ENCODE data around the gene CD40. TPM values are rescaled to one million over a fixed set of nuclear protein-coding genes. Genes with fewer than 3 reads are reported as not detected.

Gene CD40
- total and polyA plus RNA-seq, 2 of the 8 experiments (the other 6 are each of a cell fraction or from before 2014, with no cell fraction given) = 14.5 to 18.8 TPM

- no peak overlapping the region for H4K5ac ChIP-seq (ENCODE audit: insufficient read length, low read depth, low read length)
- peaks cover 0 to 5% (median 0%) of the 10 kb centered on the region in 4 experiments; a peak in 2 of 7 replicates for H3K4me1 ChIP-seq (replicated peaks in 1 of 4; ENCODE audit: control insufficient read depth in 3 of 4, insufficient read depth in 4 of 4, low read length in 3 of 4)
- no peak overlapping the region for H3K4me3 ChIP-seq (ENCODE audit: extremely low read depth in 1 of 4, insufficient read depth in 2 of 4, low read depth in 3 of 4, low read length in 4 of 4)
- H2BK15ac ChIP-seq (ENCODE audit: low read length) = peak overlapping the region; percentile 14; the same call in 1 of the 2 replicates
- FAIRE-seq (no peak), DNase-seq (ENCODE audit: low read depth in 1 of 2, low spot score in 2 of 2) (no peak)
- H3K79me1 ChIP-seq (ENCODE audit: low read depth, low read length) = no peaks in the 10 kb centered on the region
- H3K18ac ChIP-seq (ENCODE audit: extremely low read depth, low read length) = no peak overlapping the region
- H2AK5ac ChIP-seq (ENCODE audit: low read depth, low read length) = no peak overlapping the region
- no peak overlapping the region for H2AFZ ChIP-seq (ENCODE audit: low read length)
- no peaks in the 10 kb centered on the region for H3K27me3 ChIP-seq (replicated peaks in 1 of 4; ENCODE audit: control insufficient read depth in 3 of 4, extremely low read depth in 1 of 4, insufficient read depth in 3 of 4, low read length in 3 of 4)
- POLR2A ChIA-PET (ENCODE audit: partially characterized antibody) = no interaction called here
- no peak overlapping the region for H3K14ac ChIP-seq (ENCODE audit: insufficient read length)
- no peak overlapping the region for H3K4ac ChIP-seq (replicated peaks; ENCODE audit: insufficient read length, low read depth, low read length)
- no peaks in the 10 kb centered on the region for H4K20me1 ChIP-seq (replicated peaks in 1 of 2; ENCODE audit: control insufficient read depth in 1 of 2, insufficient read depth in 2 of 2, low read length in 2 of 2)
- H3K56ac ChIP-seq (replicated peaks; ENCODE audit: insufficient read length, low read depth, low read length) = no peak overlapping the region
- CTCF ChIA-PET (ENCODE audit: partially characterized antibody) = interaction anchor here (0.6 to 21.6 kb wide), 18 partner anchors 9 to 237 kb away, joined by 3 to 233 read pairs (median 8); no protein-coding TSS in a partner anchor
- no peak overlapping the region for H2BK5ac ChIP-seq (ENCODE audit: low read depth, low read length)
- no peak overlapping the region for H3K4me2 ChIP-seq (ENCODE audit: insufficient read depth in 1 of 2, low read depth in 2 of 2, low read length in 2 of 2)
- 93% methylated on average over 5 of the region's 5 CpGs; no CpG with 5 or more reads in 1 of the 2 experiments for WGBS, 2 experiments (ENCODE audit: extremely low coverage in 1 of 2, insufficient coverage in 1 of 2, insufficient read length in 1 of 2, insufficient replicate concordance in 2 of 2, low coverage in 1 of 2, low lambda C conversion rate in 2 of 2, missing lambda C conversion rate in 1 of 2)
- H4K8ac ChIP-seq (ENCODE audit: extremely low read depth, insufficient read depth, low read length) = peak overlapping the region; percentile 57; the same call in 1 of the 2 replicates
- no peak overlapping the region for H2BK12ac ChIP-seq (ENCODE audit: low read depth, low read length)
- H4K91ac ChIP-seq (replicated peaks; ENCODE audit: insufficient read length, low read length) = peak overlapping the region; percentile 3
- no peak overlapping the region for H2BK20ac ChIP-seq (ENCODE audit: low read length)
- H3K36me3 ChIP-seq (ENCODE audit: control insufficient read depth in 2 of 4, insufficient read depth in 4 of 4, low read length in 3 of 4) = no peaks in the 10 kb centered on the region
- no peak overlapping the region for H3K27ac ChIP-seq (ENCODE audit: low read depth, low read length)
- H3K79me2 ChIP-seq (ENCODE audit: control insufficient read depth in 1 of 2, insufficient read depth in 2 of 2, low read length in 2 of 2) = no peaks in the 10 kb centered on the region
- no peak overlapping the region for H2BK120ac ChIP-seq (replicated peaks; ENCODE audit: low read depth, low read length)
- no peak overlapping the region for H3K9ac ChIP-seq (replicated peaks in 1 of 4; ENCODE audit: extremely low read depth in 1 of 4, low read depth in 3 of 4, low read length in 3 of 4)
- no peaks in the 10 kb centered on the region for H3K23me2 ChIP-seq (ENCODE audit: low read depth, low read length)
- no peak overlapping the region for H3K23ac ChIP-seq (ENCODE audit: insufficient read length)
- H3K9me3 ChIP-seq (ENCODE audit: insufficient read depth in 2 of 2, low read depth in 1 of 2, low read length in 1 of 2) = no peaks in the 10 kb centered on the region
- TF ChIP-seq SP4 (IDR thresholded peaks at IDR 0.05; ENCODE audit: low read length) (no peak), JUND (IDR thresholded peaks at IDR 0.05; ENCODE audit: low read length) (no peak), MAX (IDR thresholded peaks at IDR 0.05) (no peak), CHD1 (IDR thresholded peaks at IDR 0.05; ENCODE audit: low read depth, low read length) (no peak), BCL11A (IDR thresholded peaks at IDR 0.05; ENCODE audit: low read depth in 2 of 2, low read length in 2 of 2) (no peak), HDAC6 (IDR thresholded peaks at IDR 0.05; ENCODE audit: low read depth, low read length) (no peak), E2F6 (IDR thresholded peaks at IDR 0.05) (no peak), PHF8 (conservative IDR thresholded peaks at IDR 0.05; ENCODE audit: low read depth, low read length) (no peak), ZNF274 (IDR thresholded peaks at IDR 0.05; ENCODE audit: borderline replicate concordance, extremely low read depth, low read length) (no peak)
- TF ChIP-seq, protein P1, sequence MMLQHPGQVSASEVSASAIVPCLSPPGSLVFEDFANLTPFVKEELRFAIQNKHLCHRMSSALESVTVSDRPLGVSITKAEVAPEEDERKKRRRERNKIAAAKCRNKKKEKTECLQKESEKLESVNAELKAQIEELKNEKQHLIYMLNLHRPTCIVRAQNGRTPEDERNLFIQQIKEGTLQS (IDR thresholded peaks at IDR 0.05; ENCODE audit: insufficient read depth, low read depth, low read length) = no peak
- TF ChIP-seq, protein P2, sequence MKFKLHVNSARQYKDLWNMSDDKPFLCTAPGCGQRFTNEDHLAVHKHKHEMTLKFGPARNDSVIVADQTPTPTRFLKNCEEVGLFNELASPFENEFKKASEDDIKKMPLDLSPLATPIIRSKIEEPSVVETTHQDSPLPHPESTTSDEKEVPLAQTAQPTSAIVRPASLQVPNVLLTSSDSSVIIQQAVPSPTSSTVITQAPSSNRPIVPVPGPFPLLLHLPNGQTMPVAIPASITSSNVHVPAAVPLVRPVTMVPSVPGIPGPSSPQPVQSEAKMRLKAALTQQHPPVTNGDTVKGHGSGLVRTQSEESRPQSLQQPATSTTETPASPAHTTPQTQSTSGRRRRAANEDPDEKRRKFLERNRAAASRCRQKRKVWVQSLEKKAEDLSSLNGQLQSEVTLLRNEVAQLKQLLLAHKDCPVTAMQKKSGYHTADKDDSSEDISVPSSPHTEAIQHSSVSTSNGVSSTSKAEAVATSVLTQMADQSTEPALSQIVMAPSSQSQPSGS (IDR thresholded peaks at IDR 0.05; ENCODE audit: low read length) = no peak
Measured at GRCh38 chr20:46150943-46151342, 32.8 kb downstream of the CD40 start.

Data from H1 (cell line).